C1 segment of cervical spinal cord (tissue), 14 donors: ENCODE results near the gene C10orf95.

Experiments
- DNase-seq, 14 donors: peaks; one replicate each; lab custom pipeline; 2025; lab: John Stamatoyannopoulos, UW

The C10orf95 gene

GRCh38 chr10:102401735-102402511 lies 49.4 kb downstream of the C10orf95 start:
- no peak for DNase-seq

GRCh38 chr10:102401342-102401654 lies 50.0 kb downstream of the C10orf95 start:
- no peak for DNase-seq

GRCh38 chr10:102400598-102401341 lies 50.6 kb downstream of the C10orf95 start:
- no peak for DNase-seq

GRCh38 chr10:102400076-102400475 lies 51.3 kb downstream of the C10orf95 start:
- no peak for DNase-seq
